ENCODE measurements around the gene SNIP1. TPM values are rescaled to one million over a fixed set of nuclear protein-coding genes. Genes with fewer than 3 reads are reported as not detected.
A peak's percentile ranks its signal among the peaks of the same experiment; 100 is the strongest.

Gene SNIP1
- total RNA-seq, 2 donors from 2014 or later: 13.0 to 17.0 TPM

DNA sequence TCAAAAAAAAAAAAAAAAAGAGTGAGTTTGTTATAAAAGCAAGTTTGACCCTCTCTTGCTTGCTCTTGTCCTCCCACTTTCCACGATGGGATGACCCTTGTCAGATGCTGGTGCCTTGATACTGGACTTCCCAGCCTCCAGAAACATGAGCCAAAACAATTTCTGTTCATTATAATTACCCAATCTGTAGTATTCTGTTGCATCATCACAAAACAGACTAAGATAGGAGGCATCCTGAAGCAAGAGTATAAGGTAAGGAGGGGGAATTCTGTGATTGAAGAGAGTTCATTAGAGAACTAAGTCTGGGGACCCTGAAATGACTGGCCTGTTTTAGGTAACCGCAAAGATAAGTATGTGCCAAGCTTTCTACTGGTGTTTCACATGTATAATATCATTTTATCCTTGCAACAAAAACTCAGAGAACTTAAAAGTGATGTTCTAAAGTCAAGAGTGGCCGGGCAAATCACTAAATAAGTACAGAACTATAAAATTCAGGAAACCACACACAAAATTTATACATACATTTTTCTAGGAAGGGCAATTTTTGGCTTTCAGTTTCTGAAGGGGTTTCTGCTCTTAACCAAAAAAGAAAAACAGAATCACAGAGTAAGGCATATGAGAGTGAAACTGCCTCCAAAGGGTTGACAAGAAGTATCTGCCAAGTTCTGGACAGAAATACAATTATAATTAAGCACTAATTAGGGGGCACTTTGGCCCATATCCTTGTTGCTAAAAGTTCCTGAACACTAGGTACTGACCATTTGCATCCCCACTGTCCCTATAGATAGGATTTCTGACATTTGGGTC lies 16.6 kb upstream of the SNIP1 start:
- no peaks in the 10 kb centered on the region for H3K9me3 ChIP-seq
- no peaks in the 10 kb centered on the region for H3K4me1 ChIP-seq
- TF ChIP-seq, protein P1, sequence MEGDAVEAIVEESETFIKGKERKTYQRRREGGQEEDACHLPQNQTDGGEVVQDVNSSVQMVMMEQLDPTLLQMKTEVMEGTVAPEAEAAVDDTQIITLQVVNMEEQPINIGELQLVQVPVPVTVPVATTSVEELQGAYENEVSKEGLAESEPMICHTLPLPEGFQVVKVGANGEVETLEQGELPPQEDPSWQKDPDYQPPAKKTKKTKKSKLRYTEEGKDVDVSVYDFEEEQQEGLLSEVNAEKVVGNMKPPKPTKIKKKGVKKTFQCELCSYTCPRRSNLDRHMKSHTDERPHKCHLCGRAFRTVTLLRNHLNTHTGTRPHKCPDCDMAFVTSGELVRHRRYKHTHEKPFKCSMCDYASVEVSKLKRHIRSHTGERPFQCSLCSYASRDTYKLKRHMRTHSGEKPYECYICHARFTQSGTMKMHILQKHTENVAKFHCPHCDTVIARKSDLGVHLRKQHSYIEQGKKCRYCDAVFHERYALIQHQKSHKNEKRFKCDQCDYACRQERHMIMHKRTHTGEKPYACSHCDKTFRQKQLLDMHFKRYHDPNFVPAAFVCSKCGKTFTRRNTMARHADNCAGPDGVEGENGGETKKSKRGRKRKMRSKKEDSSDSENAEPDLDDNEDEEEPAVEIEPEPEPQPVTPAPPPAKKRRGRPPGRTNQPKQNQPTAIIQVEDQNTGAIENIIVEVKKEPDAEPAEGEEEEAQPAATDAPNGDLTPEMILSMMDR (IDR thresholded peaks at IDR 0.05): no peak
- H3K9ac ChIP-seq (ENCODE audit: low read depth in 2 of 2, low read length in 2 of 2): no peak overlapping the region
- H3K36me3 ChIP-seq: peaks cover 32% of the 10 kb centered on the region
- no peaks in the 10 kb centered on the region for H3K27me3 ChIP-seq
- no peak overlapping the region for H3K4me3 ChIP-seq
- DNase-seq: no peak
- intact Hi-C loops (cut with DNase I): no loop called here
- no peak overlapping the region for H3K27ac ChIP-seq

DNA sequence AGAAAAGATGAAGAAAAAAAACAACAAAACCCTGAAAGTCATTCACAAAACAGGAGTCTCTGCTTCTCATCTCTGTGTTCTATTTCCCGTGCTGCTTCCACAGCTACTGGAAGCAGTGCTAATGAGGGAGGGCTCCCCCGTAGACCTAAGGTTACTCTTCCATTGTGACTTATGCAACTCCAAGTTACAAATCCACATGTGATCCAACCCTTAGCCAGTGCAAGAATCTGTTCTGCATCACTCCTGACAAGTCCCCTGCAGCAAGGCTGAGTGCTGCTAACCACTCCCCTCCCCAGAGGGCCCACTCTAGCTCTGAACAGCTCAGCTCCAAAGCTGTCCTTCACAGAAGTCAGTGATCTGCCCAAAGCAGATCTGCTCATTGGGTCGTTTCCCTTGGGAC lies 12.9 kb upstream of the SNIP1 start:
- TF ChIP-seq, protein P1 (IDR thresholded peaks at IDR 0.05): no peak
- peaks cover 22% of the 10 kb centered on the region for H3K36me3 ChIP-seq
- peaks cover 3% of the 10 kb centered on the region for H3K4me1 ChIP-seq
- H3K27ac ChIP-seq: no peak overlapping the region
- no peak overlapping the region for H3K4me3 ChIP-seq
- no peaks in the 10 kb centered on the region for H3K27me3 ChIP-seq
- H3K9ac ChIP-seq (ENCODE audit: low read depth in 2 of 2, low read length in 2 of 2): no peak overlapping the region
- intact Hi-C loops (cut with DNase I): no loop called here
- no peaks in the 10 kb centered on the region for H3K9me3 ChIP-seq
- no peak for DNase-seq

DNA sequence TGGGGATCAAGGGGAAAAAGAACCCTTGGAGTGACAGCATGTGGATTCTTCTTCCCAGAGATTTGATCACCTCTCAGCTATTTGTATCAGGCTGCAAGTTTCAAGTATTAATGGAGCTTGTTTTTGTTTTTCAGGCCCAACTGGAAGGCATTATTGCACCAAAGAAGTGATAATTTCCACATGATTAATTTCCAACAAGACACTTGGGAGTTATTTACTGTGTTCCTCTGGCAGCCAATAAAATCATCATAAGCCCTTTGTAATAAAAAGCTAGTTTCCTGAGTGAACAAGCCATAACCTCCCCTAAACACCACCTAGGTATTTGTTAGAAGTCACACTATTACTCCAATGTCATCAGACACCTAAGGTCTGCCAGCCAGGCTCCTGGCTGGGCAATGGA lies 10.8 kb upstream of the SNIP1 start:
- Histone ChIP-seq H3K9ac (ENCODE audit: low read depth in 2 of 2, low read length in 2 of 2) (no peak overlapping the region), H3K4me1 (peaks cover 3% of the 10 kb centered on the region), H3K4me3 (no peak overlapping the region), H3K27me3 (no peaks in the 10 kb centered on the region), H3K36me3 (peaks cover 22% of the 10 kb centered on the region), H3K9me3 (no peaks in the 10 kb centered on the region), H3K27ac (no peak overlapping the region)
- intact Hi-C loops (cut with DNase I): no loop called here
- TF ChIP-seq, protein P1 (IDR thresholded peaks at IDR 0.05): no peak
- DNase-seq: no peak

DNA sequence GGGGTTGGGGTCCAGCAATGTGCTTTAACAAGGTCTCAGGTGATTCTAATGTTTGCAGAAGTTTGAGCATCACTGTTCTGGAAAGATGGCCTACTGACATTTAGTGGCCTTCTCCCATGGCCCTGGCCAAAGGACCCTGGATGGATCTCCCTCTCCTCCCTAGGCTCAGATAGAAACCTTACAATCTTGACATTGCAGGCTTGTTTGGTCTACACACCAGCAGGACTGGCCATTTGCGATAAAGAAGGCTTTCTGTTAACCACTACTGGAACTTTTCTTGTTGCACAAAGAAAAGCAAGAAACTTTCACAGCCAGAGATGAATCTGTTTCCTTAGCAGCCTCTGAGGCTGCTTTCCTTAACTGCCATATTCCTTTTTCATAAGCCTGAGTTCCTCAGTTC lies 8.9 kb upstream of the SNIP1 start:
- Histone ChIP-seq H3K36me3 (peaks cover 15% of the 10 kb centered on the region), H3K27me3 (no peaks in the 10 kb centered on the region), H3K27ac (no peak overlapping the region), H3K9me3 (no peaks in the 10 kb centered on the region), H3K4me3 (no peak overlapping the region), H3K9ac (ENCODE audit: low read depth in 2 of 2, low read length in 2 of 2) (no peak overlapping the region), H3K4me1 (peaks cover 3% of the 10 kb centered on the region)
- TF ChIP-seq, protein P1 (IDR thresholded peaks at IDR 0.05): no peak
- intact Hi-C loops (cut with DNase I): no loop called here
- DNase-seq: no peak

DNA sequence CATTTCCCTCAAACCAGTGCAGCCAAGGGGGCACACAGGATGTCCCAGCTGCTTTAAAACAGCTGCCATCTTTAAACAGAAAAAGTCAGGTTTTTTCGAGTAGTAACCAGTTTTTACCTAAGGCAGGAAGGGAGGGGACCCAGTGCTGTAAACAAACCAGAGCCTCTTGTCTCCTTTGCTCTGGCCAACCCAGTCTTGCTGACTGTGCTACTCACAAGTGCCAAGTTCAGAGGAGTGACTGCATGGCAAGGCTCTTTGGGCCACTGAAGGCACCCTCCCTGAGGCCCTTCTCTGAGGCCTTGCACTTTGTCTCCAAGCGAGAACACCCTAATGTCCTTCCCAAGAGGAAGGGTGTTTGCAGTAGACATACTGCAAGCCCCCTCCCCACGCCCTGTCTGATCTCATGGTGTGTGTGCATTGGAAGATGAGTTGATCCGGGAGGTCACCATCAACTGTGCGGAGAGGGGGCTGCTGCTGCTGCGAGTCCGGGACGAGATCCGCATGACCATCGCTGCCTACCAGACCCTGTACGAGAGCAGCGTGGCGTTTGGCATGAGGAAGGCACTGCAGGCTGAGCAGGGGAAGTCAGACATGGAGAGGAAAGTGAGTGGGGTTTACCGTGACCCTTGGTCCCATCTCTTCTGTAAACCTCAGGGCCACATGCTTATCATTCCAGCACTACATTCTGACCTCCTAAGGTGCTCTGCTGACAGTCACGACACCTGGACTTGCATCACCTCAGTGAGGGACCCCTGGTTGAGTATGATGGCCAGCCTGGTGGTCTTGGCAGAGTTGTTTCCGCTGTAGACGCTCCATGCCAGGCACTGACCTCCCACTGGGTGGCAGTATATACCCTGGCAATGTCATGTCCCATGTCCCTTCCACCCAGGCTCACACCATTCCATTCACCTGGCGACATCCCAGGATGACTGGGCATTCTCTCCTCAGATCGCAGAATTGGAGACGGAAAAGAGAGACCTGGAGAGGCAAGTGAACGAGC lies 7.3 kb upstream of the SNIP1 start:
- intact Hi-C loops (cut with DNase I): no loop called here
- Histone ChIP-seq H3K27me3 (no peaks in the 10 kb centered on the region), H3K4me3 (no peak overlapping the region), H3K27ac (no peak overlapping the region), H3K9ac (ENCODE audit: low read depth in 2 of 2, low read length in 2 of 2) (no peak overlapping the region), H3K36me3 (peaks cover 6% of the 10 kb centered on the region), H3K4me1 (peaks cover 3% of the 10 kb centered on the region), H3K9me3 (no peaks in the 10 kb centered on the region)
- DNase-seq: peak; percentile 25
- TF ChIP-seq, protein P1 (IDR thresholded peaks at IDR 0.05): peak; percentile 32
